Left renal cortex interstitium (tissue), 4 donors: ENCODE results near the gene PACSIN2. TPM values are rescaled to one million over a fixed set of nuclear protein-coding genes. Genes with fewer than 3 reads are reported as not detected.
"Not testable (repeated sequence)": the region's sequence is repeated elsewhere in the genome, so short reads cannot be mapped to it uniquely, and the experiment has no call there.

Experiments
- DNase-seq, 4 donors: peaks; one replicate each; pipeline ENCODE4 v3.0.0-alpha.2; 2013; ENCODE audit warnings: low read depth in 4 of 4, low spot score in 2 of 4, missing footprints in 1 of 4
- polyA plus RNA-seq, 4 donors: library from polyadenylated mRNA; unstranded; fragments of 120-200 nt; gene quantifications; one replicate each; pipeline ENCODE4 v1.2.1, GENCODE V29; 2013; ENCODE audit not compliant: insufficient read length in 4 of 4

PACSIN2 gene
- polyA plus RNA-seq, 4 donors, result 62.7 to 74.4 (median 68.2) TPM

- DNase-seq, result no peak
Observed at GRCh38 chr22:43012390-43012789, 2.6 kb downstream of the PACSIN2 start.

- DNase-seq, result no peak
Observed at GRCh38 chr22:43011079-43011478, 3.9 kb downstream of the PACSIN2 start.

DNA sequence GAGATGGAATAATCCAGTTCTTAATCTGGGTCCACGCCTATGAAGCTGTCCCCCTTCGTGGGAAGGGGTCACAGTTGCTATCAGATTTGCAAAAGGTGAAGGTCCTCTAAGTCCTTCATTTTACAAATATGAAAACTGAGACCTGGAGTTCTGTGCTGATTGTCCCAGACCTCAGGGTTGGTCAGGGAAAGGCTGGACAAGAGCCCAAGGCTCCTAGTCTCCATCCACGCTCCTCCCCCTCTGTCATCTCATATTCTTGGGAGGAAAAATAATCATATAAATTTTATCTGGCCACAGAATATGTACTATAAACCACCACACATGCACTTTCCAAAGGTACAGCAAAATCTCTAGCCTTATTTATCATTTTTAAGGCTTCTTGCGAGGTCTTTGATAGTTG is 5.5 kb downstream of the PACSIN2 start:
- no peak for DNase-seq

DNA sequence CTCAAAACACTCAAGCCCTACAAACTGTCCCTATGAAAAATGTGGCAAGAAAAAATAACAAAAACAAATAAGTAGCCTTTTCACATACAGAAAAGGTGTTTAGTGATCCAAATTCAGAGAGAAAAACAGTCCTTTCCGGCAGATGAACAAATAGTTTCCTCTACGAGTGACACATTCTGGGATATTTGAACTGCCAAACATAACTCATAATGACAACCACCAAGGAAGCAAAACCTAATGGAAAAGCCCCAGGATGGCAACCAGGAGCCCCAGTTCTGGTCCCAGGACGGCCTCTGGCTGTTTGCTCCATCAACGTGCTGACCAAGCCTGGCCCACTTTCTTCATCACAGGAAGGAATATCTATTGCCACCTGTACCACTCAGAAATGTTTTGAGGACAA is 6.0 kb downstream of the PACSIN2 start:
- no peak for DNase-seq

DNA sequence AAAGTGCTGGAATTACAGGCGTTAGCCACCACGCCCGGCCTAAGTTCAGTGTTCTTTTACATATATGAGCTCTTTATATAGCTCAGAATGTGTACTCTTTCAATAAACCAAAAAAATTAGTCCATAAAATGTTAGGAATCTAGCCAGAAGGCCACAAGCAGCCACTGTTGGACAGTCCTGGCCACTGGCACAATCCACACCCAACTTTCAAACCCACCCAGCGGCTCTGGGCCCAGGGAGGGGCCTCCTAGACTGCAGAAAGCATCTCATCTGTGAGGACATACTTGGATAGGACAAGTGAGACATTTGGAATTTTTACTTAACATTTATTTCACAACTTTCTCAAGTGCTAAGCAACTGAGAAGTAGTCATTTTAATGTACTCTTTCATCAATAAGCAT is 6.4 kb downstream of the PACSIN2 start:
- no peak for DNase-seq

- no peak for DNase-seq
Observed at GRCh38 chr22:43007519-43008102, 7.3 kb downstream of the PACSIN2 start.

DNA sequence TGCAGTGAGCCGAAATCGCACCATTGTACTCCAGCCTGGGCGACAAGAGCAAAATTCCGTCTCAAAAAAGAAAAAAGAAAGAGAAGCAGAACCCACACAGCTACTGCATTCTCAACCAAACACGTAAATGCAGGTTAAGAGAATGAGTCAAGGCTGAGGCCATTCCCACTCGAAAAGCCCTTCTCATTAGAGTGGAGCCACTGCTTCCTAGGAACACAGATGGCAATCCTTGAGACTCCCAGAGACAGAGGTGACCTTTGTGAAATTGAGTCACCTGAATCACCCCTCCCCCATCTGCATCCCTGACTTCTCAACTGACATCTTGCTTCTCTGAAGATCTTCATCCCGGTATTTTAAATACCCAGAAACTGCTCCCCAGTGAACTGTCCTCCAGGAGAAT is 8.2 kb downstream of the PACSIN2 start:
- DNase-seq, result no peak

- DNase-seq, result no peak
Observed at GRCh38 chr22:43006016-43006505, 8.9 kb downstream of the PACSIN2 start.

- no peak for DNase-seq
Observed at GRCh38 chr22:43005106-43005505, 9.8 kb downstream of the PACSIN2 start.

- no peak for DNase-seq
Observed at GRCh38 chr22:43004362-43005035, 10.4 kb downstream of the PACSIN2 start.

DNA sequence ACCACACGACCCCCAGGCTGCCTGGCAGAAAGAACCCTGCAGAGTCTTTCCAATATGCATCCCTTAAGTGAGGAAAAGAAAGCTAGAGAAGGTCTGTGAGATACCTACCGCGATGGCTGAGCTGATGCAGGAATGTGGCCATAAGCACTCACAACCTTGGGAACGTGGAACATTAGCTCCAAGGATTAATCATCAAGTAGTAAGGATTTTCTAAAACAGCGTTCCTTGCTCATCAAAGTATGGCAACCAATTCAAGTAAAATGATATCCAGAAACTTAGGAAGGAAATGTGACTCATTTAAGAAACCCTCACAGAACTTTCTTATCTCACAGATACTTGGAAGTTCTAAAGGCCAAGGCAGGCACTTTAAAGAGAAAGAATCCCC is 12.8 kb downstream of the PACSIN2 start:
- no peak for DNase-seq

DNA sequence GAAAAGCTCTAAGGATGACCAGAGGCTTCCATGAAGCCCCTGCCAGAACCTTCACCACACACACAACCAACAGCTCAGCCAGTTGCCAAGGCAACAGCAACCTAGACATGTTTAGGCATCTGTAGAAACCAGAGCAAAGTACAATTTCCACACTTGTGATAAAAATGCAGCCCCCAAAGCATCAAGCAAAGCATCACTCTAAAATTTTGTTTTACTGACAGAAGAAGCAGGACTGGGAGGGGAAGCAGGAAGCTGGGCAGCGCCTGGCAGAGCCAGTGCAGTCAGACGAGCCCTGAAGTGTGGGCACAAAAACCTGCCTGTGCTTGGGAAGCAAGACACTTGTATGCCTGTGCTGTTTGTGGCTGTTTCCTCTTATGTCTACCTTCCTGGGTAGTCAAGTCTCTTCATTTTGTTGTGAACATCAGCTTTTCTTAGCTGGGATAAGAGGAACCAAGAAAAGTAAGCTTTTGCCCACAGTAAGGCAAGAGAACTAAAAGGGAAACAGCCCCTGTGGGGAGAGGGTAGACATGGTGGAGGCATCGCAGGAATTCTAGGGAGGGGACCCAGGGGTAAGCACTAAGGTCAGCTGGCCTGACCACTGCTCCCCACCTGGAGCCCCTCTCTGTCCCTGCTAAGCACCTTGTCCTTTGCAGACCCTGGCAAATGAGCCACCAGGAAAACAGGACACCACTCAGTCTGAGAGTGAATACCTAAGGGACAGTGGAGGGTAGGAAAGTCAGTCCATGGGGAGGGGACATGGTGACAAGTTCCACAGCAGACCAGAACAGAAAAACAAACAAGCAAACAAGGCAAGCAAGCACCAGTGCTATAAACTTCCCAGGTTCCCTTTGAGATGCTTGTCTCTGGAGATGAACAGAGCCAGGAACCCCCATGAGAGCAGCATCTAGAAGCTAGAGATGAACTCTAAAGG is 13.4 kb downstream of the PACSIN2 start:
- no peak for DNase-seq

DNA sequence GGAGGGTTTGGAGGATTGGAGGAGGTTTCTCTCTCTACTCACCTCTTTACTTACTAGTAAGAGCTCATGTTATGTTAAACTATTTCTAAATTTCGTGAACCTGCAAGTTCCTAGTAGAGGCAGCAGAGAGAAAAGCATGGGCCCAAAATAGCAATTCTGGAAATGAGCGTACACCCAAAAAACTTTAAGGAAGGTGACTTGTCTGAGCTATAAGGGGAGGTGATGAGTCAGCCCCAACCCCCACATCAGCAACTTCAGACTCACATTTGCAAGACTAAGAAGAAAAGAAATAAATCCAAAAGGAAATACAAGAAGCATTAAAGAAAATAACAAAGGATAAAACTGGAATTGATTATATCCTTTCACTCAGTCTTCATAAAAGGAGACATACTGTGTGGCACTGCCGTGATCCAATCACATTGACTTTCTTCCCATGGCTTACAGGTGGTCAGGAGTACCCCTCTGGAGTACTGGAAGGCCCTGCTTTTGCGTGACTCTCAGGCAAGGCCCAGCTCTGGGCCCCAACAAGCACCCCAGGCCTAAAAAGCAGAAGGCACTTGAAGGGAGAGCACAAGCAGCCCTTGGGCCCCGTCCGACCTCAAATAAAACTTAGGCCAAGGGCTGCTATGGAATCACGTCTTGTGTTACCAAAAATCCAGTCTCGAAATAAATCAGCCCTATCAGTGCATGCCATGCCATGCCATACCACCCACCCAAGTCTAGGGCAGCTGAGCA is 14.3 kb downstream of the PACSIN2 start:
- DNase-seq, result no peak

DNA sequence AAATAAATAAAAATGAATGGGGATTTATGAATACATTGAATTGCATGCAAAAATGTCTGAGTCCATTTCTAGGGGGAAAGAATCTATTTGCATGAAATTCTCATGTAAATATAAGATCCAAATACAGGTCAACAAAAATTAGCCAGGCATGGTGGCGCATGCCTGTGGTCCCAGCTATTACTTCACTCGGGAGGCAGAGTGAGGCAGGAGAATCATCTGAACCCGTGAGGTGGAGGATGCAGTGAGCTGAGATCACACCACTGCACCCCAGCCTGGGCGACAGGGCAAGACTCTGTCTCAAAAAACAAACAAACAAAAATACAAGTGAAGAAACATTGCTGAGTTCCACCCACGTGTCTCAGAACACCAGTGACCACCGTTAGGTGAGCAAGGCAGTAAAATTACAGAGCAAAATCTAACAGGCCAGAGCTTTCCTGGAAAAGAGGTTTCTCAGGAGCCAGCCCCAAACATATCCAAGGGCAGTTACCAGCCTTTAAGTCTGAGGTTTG is 17.3 kb downstream of the PACSIN2 start:
- DNase-seq, result no peak

- no peak for DNase-seq
Observed at GRCh38 chr22:42996646-42997365, 18.1 kb downstream of the PACSIN2 start.

- DNase-seq, result not testable (repeated sequence)
Observed at GRCh38 chr22:42995654-42996053, 19.3 kb downstream of the PACSIN2 start.

DNA sequence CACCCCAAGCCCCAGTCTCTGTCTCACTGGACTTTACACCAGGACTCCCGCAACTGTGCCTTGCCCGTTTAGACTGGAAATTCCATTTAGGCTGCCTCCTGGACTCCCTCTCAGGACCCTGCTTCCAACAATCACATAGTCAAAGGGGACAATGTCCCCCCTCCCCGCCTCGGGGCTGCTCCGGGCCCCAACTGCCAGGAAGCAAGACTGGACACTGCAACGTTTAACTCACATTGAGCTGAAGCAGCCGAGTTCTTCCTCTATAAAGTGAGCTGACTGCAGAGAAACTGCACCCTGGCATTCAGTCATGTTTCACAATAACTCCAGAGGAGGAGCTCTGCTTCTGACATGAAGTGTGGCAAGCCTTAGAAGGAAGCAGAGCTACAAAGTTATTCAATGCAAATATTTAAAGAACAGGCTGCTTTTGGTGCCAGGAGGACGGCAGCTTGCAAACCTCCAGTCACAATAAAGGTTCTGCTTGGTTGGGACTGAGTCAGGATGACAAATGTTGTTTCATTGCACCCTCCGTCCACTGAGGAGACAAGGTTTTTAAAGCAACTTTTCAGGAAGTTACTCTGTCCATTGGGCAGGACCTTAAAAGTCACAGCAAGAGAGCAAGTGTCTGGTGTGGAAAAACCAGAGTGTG is 19.9 kb downstream of the PACSIN2 start:
- DNase-seq, result no peak

GRCh38 chr22:42994276-42994916 is 20.6 kb downstream of the PACSIN2 start:
- no peak for DNase-seq
